Ammon's horn (tissue), 1 donor: Measurements from ENCODE around the gene FKBP8.

Source experiments
- DNase-seq: peaks from one replicate; pipeline ENCODE4 v3.0.0-alpha.2; 2016; ENCODE audit warnings: low spot score

Gene FKBP8

GRCh38 chr19:18521692-18522123 lies 21.7 kb downstream of the FKBP8 start, which contains the start of gene ELL:
TSS of gene ELL (minus strand) at chr19:18522070. CDS start at chr19:18522055, 15 bp downstream.
- DNase-seq, result no peak

- DNase-seq, result no peak
Observed at GRCh38 chr19:18520848-18521691, 22.3 kb downstream of the FKBP8 start.

GRCh38 chr19:18519962-18520847 lies 23.2 kb downstream of the FKBP8 start:
- no peak for DNase-seq

- DNase-seq, result no peak
Observed at GRCh38 chr19:18518639-18519038, 24.7 kb downstream of the FKBP8 start.

- DNase-seq, result no peak
Observed at GRCh38 chr19:18517606-18518005, 25.8 kb downstream of the FKBP8 start.

GRCh38 chr19:18515959-18516358 lies 27.4 kb downstream of the FKBP8 start:
- DNase-seq, result no peak

- no peak for DNase-seq
Observed at GRCh38 chr19:18514800-18515682, 28.3 kb downstream of the FKBP8 start.

GRCh38 chr19:18513868-18514267 lies 29.5 kb downstream of the FKBP8 start:
- DNase-seq, result no peak

GRCh38 chr19:18510216-18510615 lies 33.2 kb downstream of the FKBP8 start:
- no peak for DNase-seq

- DNase-seq, result no peak
Observed at GRCh38 chr19:18508585-18508984, 34.8 kb downstream of the FKBP8 start.

- DNase-seq, result no peak
Observed at GRCh38 chr19:18507727-18508440, 35.5 kb downstream of the FKBP8 start.

- DNase-seq, result peak; percentile 67
Observed at GRCh38 chr19:18507021-18507726, 36.2 kb downstream of the FKBP8 start.

GRCh38 chr19:18506101-18506930 lies 37.1 kb downstream of the FKBP8 start:
- no peak for DNase-seq

- no peak for DNase-seq
Observed at GRCh38 chr19:18504886-18505610, 38.3 kb downstream of the FKBP8 start.

- DNase-seq, result no peak
Observed at GRCh38 chr19:18503971-18504885, 39.1 kb downstream of the FKBP8 start.

GRCh38 chr19:18503337-18503970 lies 39.9 kb downstream of the FKBP8 start:
- DNase-seq, result no peak

- DNase-seq, result peak; percentile 54
Observed at GRCh38 chr19:18502638-18503294, 40.6 kb downstream of the FKBP8 start.
